Astrocyte of the cerebellum (primary cell): ENCODE results near the gene SFT2D3.

Experiments used
- DNase-seq: peaks from one replicate; pipeline ENCODE4 v3.0.0-alpha.2; 2011; ENCODE audit warnings: low read depth
- H3K4me3 ChIP-seq: 2 replicates; pipeline ENCODE4 v1.5.1; 2011; ENCODE audit warnings: mild to moderate bottlenecking, low read depth, low read length, moderate library complexity
- CTCF ChIP-seq: IDR thresholded peaks from 2 replicates; pipeline ENCODE4 v1.5.1; 2012; ENCODE audit warnings: low read length, low read depth, moderate library complexity, mild to moderate bottlenecking; ENCODE audit errors: missing control alignments
- in situ Hi-C: cut with HindIII; loops from 2 replicates; pipeline ENCODE4 v1.10.0; 2017; ENCODE audit warnings: low sequenced_read_pairs

SFT2D3 gene

GRCh38 chr2:127702395-127703009 is 1.2 kb downstream of the SFT2D3 start:
- in situ Hi-C loops: no loop called here
- no peak for DNase-seq
- peak overlapping the region; percentile 63 for H3K4me3 ChIP-seq
- no peak for TF ChIP-seq CTCF

- TF ChIP-seq CTCF: no peak
- in situ Hi-C loops: no loop called here
- H3K4me3 ChIP-seq: no peak overlapping the region
Measured at GRCh38 chr2:127703282-127703681, 2.0 kb downstream of the SFT2D3 start.

GRCh38 chr2:127704641-127705390 is 3.5 kb downstream of the SFT2D3 start:
- no peak for TF ChIP-seq CTCF
- in situ Hi-C loops: no loop called here
- no peak overlapping the region for H3K4me3 ChIP-seq
- DNase-seq: no peak

More at GRCh38 chr2:127703282-127703681, 2.0 kb downstream of the SFT2D3 start:
- DNase-seq: no peak

- in situ Hi-C loops: no loop called here
- no peak for TF ChIP-seq CTCF
- no peak for DNase-seq
- H3K4me3 ChIP-seq: no peak overlapping the region
Measured at GRCh38 chr2:127705391-127706065, 4.2 kb downstream of the SFT2D3 start.

- no peak for DNase-seq
- TF ChIP-seq CTCF: no peak
- in situ Hi-C loops: no loop called here
Measured at GRCh38 chr2:127706215-127706990, 5.1 kb downstream of the SFT2D3 start.

GRCh38 chr2:127707890-127708648 is 6.8 kb downstream of the SFT2D3 start:
- no peak overlapping the region for H3K4me3 ChIP-seq
- TF ChIP-seq CTCF: no peak
- DNase-seq: peak; percentile 34
- in situ Hi-C loops: no loop called here

More at GRCh38 chr2:127706215-127706990, 5.1 kb downstream of the SFT2D3 start:
- no peak overlapping the region for H3K4me3 ChIP-seq
